Right forelimb (tissue), 1 donor: ENCODE data around the gene MIOX.
A peak's percentile ranks its signal among the peaks of the same experiment; 100 is the strongest.

Experiments used
- DNase-seq: peaks from one replicate; pipeline ENCODE4 v3.0.0-alpha.2; 2018

MIOX gene

GRCh38 chr22:50498322-50498890 is 11.7 kb downstream of the MIOX start:
- DNase-seq = no peak

- DNase-seq = no peak
Measured at GRCh38 chr22:50500452-50500851, 13.8 kb downstream of the MIOX start.

GRCh38 chr22:50502096-50502495 is 15.4 kb downstream of the MIOX start:
- no peak for DNase-seq

- DNase-seq = no peak
Measured at GRCh38 chr22:50502628-50503474, 16.2 kb downstream of the MIOX start.

- DNase-seq = no peak
Measured at GRCh38 chr22:50503475-50504145, 17.0 kb downstream of the MIOX start.

GRCh38 chr22:50504369-50505211 is 17.9 kb downstream of the MIOX start:
- DNase-seq = no peak

- DNase-seq = no peak
Measured at GRCh38 chr22:50505276-50505775, 18.7 kb downstream of the MIOX start.

- DNase-seq = no peak
Measured at GRCh38 chr22:50505776-50506610, 19.3 kb downstream of the MIOX start.

- no peak for DNase-seq
Measured at GRCh38 chr22:50506611-50507420, 20.2 kb downstream of the MIOX start.

GRCh38 chr22:50507421-50507990 is 20.8 kb downstream of the MIOX start, which contains the start of gene LMF2:
Gene LMF2, minus strand, starts transcription at chr22:50507702. Its CDS starts 27 bp downstream, at chr22:50507675.
- no peak for DNase-seq

- peak; percentile 100 for DNase-seq
Measured at GRCh38 chr22:50507991-50508884, 21.6 kb downstream of the MIOX start, which contains the start of gene NCAPH2. Gene NCAPH2, plus strand, starts transcription at chr22:50508224. Its CDS starts 114 bp downstream, at chr22:50508338.

- DNase-seq = no peak
Measured at GRCh38 chr22:50508897-50509296, 22.2 kb downstream of the MIOX start.

GRCh38 chr22:50513175-50513574 is 26.5 kb downstream of the MIOX start:
- no peak for DNase-seq

- DNase-seq = no peak
Measured at GRCh38 chr22:50516068-50516467, 29.4 kb downstream of the MIOX start.

- no peak for DNase-seq
Measured at GRCh38 chr22:50516891-50517290, 30.2 kb downstream of the MIOX start.

GRCh38 chr22:50517495-50518260 is 31.0 kb downstream of the MIOX start:
- no peak for DNase-seq

GRCh38 chr22:50518606-50519005 is 31.9 kb downstream of the MIOX start:
- DNase-seq = no peak

- DNase-seq = no peak
Measured at GRCh38 chr22:50519151-50519550, 32.5 kb downstream of the MIOX start.
